ENCODE measurements around the gene COMT.

The COMT gene

GRCh38 chr22:19993926-19994325 lies 52.4 kb downstream of the COMT start:
- H3K36me3 ChIP-seq (ENCODE audit: insufficient read depth, low read length): no peaks in the 10 kb centered on the region
- H2AFZ ChIP-seq (ENCODE audit: low read length, unreplicated experiment): no peak overlapping the region
- H3K79me2 ChIP-seq (ENCODE audit: control insufficient read depth, insufficient read depth, low read length, unreplicated experiment): no peaks in the 10 kb centered on the region
- H3K4me3 ChIP-seq (ENCODE audit: low read depth, low read length): no peak overlapping the region
- H3K27ac ChIP-seq (ENCODE audit: low read depth, low read length): no peak overlapping the region
- no peaks in the 10 kb centered on the region for H3K27me3 ChIP-seq (ENCODE audit: insufficient read depth, low read length)
- H3K4me1 ChIP-seq (ENCODE audit: control insufficient read depth, insufficient read depth, low read length, unreplicated experiment): peaks cover 20% of the 10 kb centered on the region

GRCh38 chr22:19994851-19995610 lies 53.5 kb downstream of the COMT start:
- H3K4me3 ChIP-seq (ENCODE audit: low read depth, low read length): no peak overlapping the region
- no peaks in the 10 kb centered on the region for H3K27me3 ChIP-seq (ENCODE audit: insufficient read depth, low read length)
- no peaks in the 10 kb centered on the region for H3K79me2 ChIP-seq (ENCODE audit: control insufficient read depth, insufficient read depth, low read length, unreplicated experiment)
- H3K36me3 ChIP-seq (ENCODE audit: insufficient read depth, low read length): no peaks in the 10 kb centered on the region
- H3K4me1 ChIP-seq (ENCODE audit: control insufficient read depth, insufficient read depth, low read length, unreplicated experiment): peaks cover 20% of the 10 kb centered on the region
- H3K27ac ChIP-seq (ENCODE audit: low read depth, low read length): peak overlapping the region; percentile 29; the same call in 1 of the 2 replicates
- no peak overlapping the region for H2AFZ ChIP-seq (ENCODE audit: low read length, unreplicated experiment)

- H3K4me1 ChIP-seq (ENCODE audit: control insufficient read depth, insufficient read depth, low read length, unreplicated experiment): peaks cover 20% of the 10 kb centered on the region
- H2AFZ ChIP-seq (ENCODE audit: low read length, unreplicated experiment): no peak overlapping the region
- no peaks in the 10 kb centered on the region for H3K79me2 ChIP-seq (ENCODE audit: control insufficient read depth, insufficient read depth, low read length, unreplicated experiment)
- peak overlapping the region; percentile 29; the same call in 1 of the 2 replicates for H3K27ac ChIP-seq (ENCODE audit: low read depth, low read length)
- H3K27me3 ChIP-seq (ENCODE audit: insufficient read depth, low read length): no peaks in the 10 kb centered on the region
- no peak overlapping the region for H3K4me3 ChIP-seq (ENCODE audit: low read depth, low read length)
- H3K36me3 ChIP-seq (ENCODE audit: insufficient read depth, low read length): no peaks in the 10 kb centered on the region
Observed at GRCh38 chr22:19995611-19996339, 54.2 kb downstream of the COMT start.

GRCh38 chr22:19996694-19997384 lies 55.3 kb downstream of the COMT start:
- no peak overlapping the region for H2AFZ ChIP-seq (ENCODE audit: low read length, unreplicated experiment)
- H3K4me1 ChIP-seq (ENCODE audit: control insufficient read depth, insufficient read depth, low read length, unreplicated experiment): peaks cover 20% of the 10 kb centered on the region
- H3K27ac ChIP-seq (ENCODE audit: low read depth, low read length): no peak overlapping the region
- no peaks in the 10 kb centered on the region for H3K79me2 ChIP-seq (ENCODE audit: control insufficient read depth, insufficient read depth, low read length, unreplicated experiment)
- H3K36me3 ChIP-seq (ENCODE audit: insufficient read depth, low read length): no peaks in the 10 kb centered on the region
- H3K27me3 ChIP-seq (ENCODE audit: insufficient read depth, low read length): no peaks in the 10 kb centered on the region
- H3K4me3 ChIP-seq (ENCODE audit: low read depth, low read length): no peak overlapping the region

- peaks cover 20% of the 10 kb centered on the region for H3K4me1 ChIP-seq (ENCODE audit: control insufficient read depth, insufficient read depth, low read length, unreplicated experiment)
- H2AFZ ChIP-seq (ENCODE audit: low read length, unreplicated experiment): no peak overlapping the region
- H3K27ac ChIP-seq (ENCODE audit: low read depth, low read length): no peak overlapping the region
Observed at GRCh38 chr22:19997561-19998231, 56.1 kb downstream of the COMT start.

DNA sequence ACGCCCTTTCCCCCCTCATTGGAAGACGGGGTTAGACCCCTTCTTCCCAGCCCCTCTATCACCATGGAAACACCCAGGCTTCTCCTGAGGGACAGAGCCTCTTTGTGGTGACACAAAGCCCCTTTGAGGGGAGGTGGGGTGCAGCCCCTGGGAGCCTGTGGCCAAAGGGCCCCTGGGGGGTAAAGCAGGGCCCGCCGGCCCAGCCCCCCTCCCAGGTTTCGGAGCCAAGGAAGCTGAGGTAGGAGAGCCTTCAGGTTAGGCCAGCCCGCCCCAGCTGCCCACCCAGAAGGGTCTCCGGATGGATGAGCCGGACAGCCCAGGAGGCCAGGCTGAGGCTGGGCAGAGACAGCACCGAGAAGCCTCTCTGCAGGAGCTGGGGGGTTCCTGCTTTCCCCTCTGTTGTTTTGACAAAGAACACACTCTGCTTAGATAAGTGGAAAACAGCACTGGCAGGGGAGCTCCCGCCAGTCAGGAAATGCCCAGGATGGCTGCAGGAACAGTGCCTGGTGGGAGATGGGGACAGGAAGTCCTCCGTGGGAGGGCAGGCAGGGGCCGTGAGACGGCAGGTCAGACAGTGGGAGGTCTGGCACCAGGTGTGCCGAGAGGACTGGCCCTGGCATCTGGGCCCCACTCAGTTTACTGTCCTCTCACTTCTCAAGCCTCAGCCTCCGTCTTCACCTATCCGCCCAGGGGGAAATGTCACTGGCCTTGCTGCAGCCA lies 56.8 kb downstream of the COMT start:
- Histone ChIP-seq H3K4me1 (ENCODE audit: control insufficient read depth, insufficient read depth, low read length, unreplicated experiment) (peaks cover 20% of the 10 kb centered on the region), H3K27me3 (ENCODE audit: insufficient read depth, low read length) (no peaks in the 10 kb centered on the region), H3K4me3 (ENCODE audit: low read depth, low read length) (no peak overlapping the region), H3K79me2 (ENCODE audit: control insufficient read depth, insufficient read depth, low read length, unreplicated experiment) (no peaks in the 10 kb centered on the region), H3K36me3 (ENCODE audit: insufficient read depth, low read length) (no peaks in the 10 kb centered on the region), H3K27ac (ENCODE audit: low read depth, low read length) (no peak overlapping the region), H2AFZ (ENCODE audit: low read length, unreplicated experiment) (no peak overlapping the region)

More at GRCh38 chr22:19997561-19998231, 56.1 kb downstream of the COMT start:
- H3K27me3 ChIP-seq (ENCODE audit: insufficient read depth, low read length): no peaks in the 10 kb centered on the region
- H3K36me3 ChIP-seq (ENCODE audit: insufficient read depth, low read length): no peaks in the 10 kb centered on the region
- H3K4me3 ChIP-seq (ENCODE audit: low read depth, low read length): no peak overlapping the region
- no peaks in the 10 kb centered on the region for H3K79me2 ChIP-seq (ENCODE audit: control insufficient read depth, insufficient read depth, low read length, unreplicated experiment)

GRCh38 chr22:19998991-19999820 lies 57.6 kb downstream of the COMT start:
- Histone ChIP-seq H3K27me3 (ENCODE audit: insufficient read depth, low read length) (no peaks in the 10 kb centered on the region), H3K4me3 (ENCODE audit: low read depth, low read length) (no peak overlapping the region), H3K4me1 (ENCODE audit: control insufficient read depth, insufficient read depth, low read length, unreplicated experiment) (peaks cover 20% of the 10 kb centered on the region), H3K36me3 (ENCODE audit: insufficient read depth, low read length) (no peaks in the 10 kb centered on the region), H3K79me2 (ENCODE audit: control insufficient read depth, insufficient read depth, low read length, unreplicated experiment) (no peaks in the 10 kb centered on the region), H3K27ac (ENCODE audit: low read depth, low read length) (no peak overlapping the region), H2AFZ (ENCODE audit: low read length, unreplicated experiment) (no peak overlapping the region)

- no peaks in the 10 kb centered on the region for H3K27me3 ChIP-seq (ENCODE audit: insufficient read depth, low read length)
- no peaks in the 10 kb centered on the region for H3K79me2 ChIP-seq (ENCODE audit: control insufficient read depth, insufficient read depth, low read length, unreplicated experiment)
- H3K4me1 ChIP-seq (ENCODE audit: control insufficient read depth, insufficient read depth, low read length, unreplicated experiment): peaks cover 12% of the 10 kb centered on the region
- no peaks in the 10 kb centered on the region for H3K36me3 ChIP-seq (ENCODE audit: insufficient read depth, low read length)
- H3K27ac ChIP-seq (ENCODE audit: low read depth, low read length): no peak overlapping the region
- H3K4me3 ChIP-seq (ENCODE audit: low read depth, low read length): no peak overlapping the region
- no peak overlapping the region for H2AFZ ChIP-seq (ENCODE audit: low read length, unreplicated experiment)
Observed at GRCh38 chr22:20000246-20001081, 58.9 kb downstream of the COMT start.

DNA sequence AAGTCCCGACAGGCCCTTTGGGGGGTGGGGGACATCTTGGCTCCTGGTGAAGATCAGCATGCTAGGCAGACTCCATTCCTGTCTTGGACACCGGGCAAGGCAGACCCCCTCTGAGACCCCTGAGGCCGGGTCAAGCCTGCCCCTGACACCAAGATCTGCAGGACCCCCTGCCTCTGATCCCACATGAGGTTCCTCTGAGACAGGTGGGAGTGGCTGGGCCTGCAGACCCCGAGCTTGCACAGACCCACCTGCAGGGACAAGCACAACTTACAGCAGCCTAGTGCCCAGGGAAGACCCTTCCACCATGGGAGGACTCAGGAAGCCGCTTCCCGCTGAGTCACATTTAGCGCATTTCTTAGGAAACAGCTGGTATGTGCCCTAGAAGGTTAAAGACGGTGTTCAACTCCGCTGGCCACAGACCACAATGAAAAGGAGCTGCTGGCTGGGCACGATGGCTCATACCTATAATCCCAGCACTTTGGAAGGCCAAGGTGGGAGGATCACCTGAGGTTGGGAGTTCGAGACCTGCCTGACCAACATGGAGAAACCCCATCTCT lies 59.6 kb downstream of the COMT start:
- Histone ChIP-seq H3K27me3 (ENCODE audit: insufficient read depth, low read length) (no peaks in the 10 kb centered on the region), H3K4me1 (ENCODE audit: control insufficient read depth, insufficient read depth, low read length, unreplicated experiment) (peaks cover 5% of the 10 kb centered on the region), H2AFZ (ENCODE audit: low read length, unreplicated experiment) (no peak overlapping the region), H3K79me2 (ENCODE audit: control insufficient read depth, insufficient read depth, low read length, unreplicated experiment) (no peaks in the 10 kb centered on the region), H3K27ac (ENCODE audit: low read depth, low read length) (no peak overlapping the region), H3K4me3 (ENCODE audit: low read depth, low read length) (no peak overlapping the region), H3K36me3 (ENCODE audit: insufficient read depth, low read length) (no peaks in the 10 kb centered on the region)

All from ACC112 (cell line).